Measurements from ENCODE around the gene PHLPP1. TPM values are rescaled to one million over a fixed set of nuclear protein-coding genes. Genes with fewer than 3 reads are reported as not detected.
"Not testable (repeated sequence)": the region's sequence is repeated elsewhere in the genome, so short reads cannot be mapped to it uniquely, and the experiment has no call there.

PHLPP1 gene
- total RNA-seq, 1 donor from 2014 or later: 18.0 TPM

DNA sequence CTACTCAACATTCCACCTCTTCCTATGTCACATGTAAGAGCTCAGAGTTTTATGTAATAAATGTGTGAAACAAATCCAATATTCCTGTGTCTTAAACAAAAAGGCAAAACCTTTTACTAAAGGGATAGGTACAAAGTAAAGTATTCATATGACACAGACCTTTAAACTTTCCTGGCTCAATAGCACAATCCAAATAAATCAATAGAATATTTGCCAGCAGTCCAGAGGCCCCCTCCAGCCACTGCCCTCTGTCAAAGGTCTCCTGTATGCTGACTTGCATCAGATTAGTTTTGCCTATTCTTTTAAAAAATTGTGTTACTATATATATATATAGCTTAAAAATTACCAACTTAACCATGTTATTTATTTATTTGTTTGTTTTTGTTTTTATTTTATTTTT, 17.7 kb upstream of the PHLPP1 start:
- Mint-ChIP-seq H3K36me3 (ENCODE audit: insufficient read depth) (no peaks in the 10 kb centered on the region), H3K27me3 (no peaks in the 10 kb centered on the region), H3K4me1 (ENCODE audit: low read depth) (peaks cover 2% of the 10 kb centered on the region), H3K27ac (no peak overlapping the region), H3K4me3 (ENCODE audit: low read depth) (no peak overlapping the region), H3K9me3 (ENCODE audit: low read depth) (peaks cover 13% of the 10 kb centered on the region)
- DNase-seq (ENCODE audit: low spot score, unreplicated experiment): no peak
- TF ChIP-seq, protein P1, sequence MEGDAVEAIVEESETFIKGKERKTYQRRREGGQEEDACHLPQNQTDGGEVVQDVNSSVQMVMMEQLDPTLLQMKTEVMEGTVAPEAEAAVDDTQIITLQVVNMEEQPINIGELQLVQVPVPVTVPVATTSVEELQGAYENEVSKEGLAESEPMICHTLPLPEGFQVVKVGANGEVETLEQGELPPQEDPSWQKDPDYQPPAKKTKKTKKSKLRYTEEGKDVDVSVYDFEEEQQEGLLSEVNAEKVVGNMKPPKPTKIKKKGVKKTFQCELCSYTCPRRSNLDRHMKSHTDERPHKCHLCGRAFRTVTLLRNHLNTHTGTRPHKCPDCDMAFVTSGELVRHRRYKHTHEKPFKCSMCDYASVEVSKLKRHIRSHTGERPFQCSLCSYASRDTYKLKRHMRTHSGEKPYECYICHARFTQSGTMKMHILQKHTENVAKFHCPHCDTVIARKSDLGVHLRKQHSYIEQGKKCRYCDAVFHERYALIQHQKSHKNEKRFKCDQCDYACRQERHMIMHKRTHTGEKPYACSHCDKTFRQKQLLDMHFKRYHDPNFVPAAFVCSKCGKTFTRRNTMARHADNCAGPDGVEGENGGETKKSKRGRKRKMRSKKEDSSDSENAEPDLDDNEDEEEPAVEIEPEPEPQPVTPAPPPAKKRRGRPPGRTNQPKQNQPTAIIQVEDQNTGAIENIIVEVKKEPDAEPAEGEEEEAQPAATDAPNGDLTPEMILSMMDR (IDR thresholded peaks at IDR 0.05; ENCODE audit: unreplicated experiment): no peak

DNA sequence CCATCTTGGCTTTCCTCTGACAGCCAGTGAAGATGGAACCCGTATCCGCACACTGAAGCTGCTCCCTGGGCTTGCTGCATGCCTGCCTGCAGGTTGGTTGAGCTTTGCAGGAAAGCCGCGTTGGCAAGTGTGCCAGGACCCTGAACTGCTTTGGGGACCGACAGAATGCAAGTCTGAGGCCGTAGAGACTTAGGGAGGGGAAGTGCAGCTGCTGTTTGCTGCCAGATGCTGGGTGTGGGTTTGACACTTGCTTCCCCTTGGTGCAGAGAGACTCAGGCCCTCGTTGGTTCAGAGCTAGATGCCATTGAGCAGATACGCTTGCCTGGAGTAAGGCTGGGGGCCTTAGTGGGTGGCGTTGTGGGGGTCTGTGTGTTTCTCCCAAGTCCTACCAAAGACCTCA, 13.1 kb upstream of the PHLPP1 start:
- H3K4me3 Mint-ChIP-seq (ENCODE audit: low read depth): no peak overlapping the region
- no peaks in the 10 kb centered on the region for H3K36me3 Mint-ChIP-seq (ENCODE audit: insufficient read depth)
- H3K27me3 Mint-ChIP-seq: no peaks in the 10 kb centered on the region
- H3K4me1 Mint-ChIP-seq (ENCODE audit: low read depth): peaks cover 2% of the 10 kb centered on the region
- peaks cover 13% of the 10 kb centered on the region for H3K9me3 Mint-ChIP-seq (ENCODE audit: low read depth)
- no peak overlapping the region for H3K27ac Mint-ChIP-seq
- DNase-seq (ENCODE audit: low spot score, unreplicated experiment): no peak
- TF ChIP-seq, protein P1 (IDR thresholded peaks at IDR 0.05; ENCODE audit: unreplicated experiment): no peak

DNA sequence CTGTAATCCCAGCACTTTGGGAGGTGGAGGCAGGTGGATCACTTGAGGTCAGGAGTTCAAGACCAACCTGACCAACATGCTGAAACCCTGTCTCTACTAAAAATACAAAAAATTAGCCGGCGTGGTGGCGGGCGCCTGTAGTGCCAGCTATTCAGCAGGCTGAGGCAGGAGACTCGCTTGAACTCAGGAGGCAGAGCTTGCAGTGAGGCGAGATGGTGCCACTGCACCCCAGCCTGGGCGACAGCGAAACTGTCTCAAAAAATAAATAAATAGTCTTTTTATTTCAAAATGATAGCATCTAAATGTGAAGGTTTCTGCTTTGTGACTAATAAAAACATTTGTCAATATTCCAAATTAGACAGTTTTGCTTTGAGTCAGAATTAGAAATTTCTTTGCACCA, 8.5 kb upstream of the PHLPP1 start:
- DNase-seq (ENCODE audit: low spot score, unreplicated experiment); H3K4me3 Mint-ChIP-seq (ENCODE audit: low read depth); H3K36me3 Mint-ChIP-seq (ENCODE audit: insufficient read depth); H3K9me3 Mint-ChIP-seq (ENCODE audit: low read depth); H3K27me3 Mint-ChIP-seq; H3K4me1 Mint-ChIP-seq (ENCODE audit: low read depth); H3K27ac Mint-ChIP-seq: not testable (repeated sequence)

DNA sequence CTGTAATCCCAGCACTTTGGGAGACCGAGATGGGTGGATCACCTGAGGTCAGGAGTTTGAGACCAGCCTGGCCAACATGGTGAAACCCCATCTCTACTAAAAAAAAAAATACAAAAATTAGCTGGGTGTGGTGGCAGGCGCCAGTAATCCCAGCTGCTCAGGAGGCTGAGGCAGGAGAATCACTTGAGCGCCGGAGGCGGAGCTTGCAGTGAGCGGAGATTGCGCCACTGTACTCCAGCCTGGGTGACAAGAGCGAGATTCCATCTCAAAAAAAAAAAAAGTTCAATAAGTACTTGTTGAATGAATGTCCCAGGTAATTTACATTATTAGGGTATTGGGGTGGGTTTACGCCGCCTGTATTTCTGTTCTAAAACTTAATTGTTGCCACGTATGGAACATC, 5.4 kb upstream of the PHLPP1 start:
- not testable (repeated sequence) for H3K4me1 Mint-ChIP-seq (ENCODE audit: low read depth); H3K27me3 Mint-ChIP-seq; H3K9me3 Mint-ChIP-seq (ENCODE audit: low read depth); DNase-seq (ENCODE audit: low spot score, unreplicated experiment); H3K36me3 Mint-ChIP-seq (ENCODE audit: insufficient read depth); H3K27ac Mint-ChIP-seq; H3K4me3 Mint-ChIP-seq (ENCODE audit: low read depth)

DNA sequence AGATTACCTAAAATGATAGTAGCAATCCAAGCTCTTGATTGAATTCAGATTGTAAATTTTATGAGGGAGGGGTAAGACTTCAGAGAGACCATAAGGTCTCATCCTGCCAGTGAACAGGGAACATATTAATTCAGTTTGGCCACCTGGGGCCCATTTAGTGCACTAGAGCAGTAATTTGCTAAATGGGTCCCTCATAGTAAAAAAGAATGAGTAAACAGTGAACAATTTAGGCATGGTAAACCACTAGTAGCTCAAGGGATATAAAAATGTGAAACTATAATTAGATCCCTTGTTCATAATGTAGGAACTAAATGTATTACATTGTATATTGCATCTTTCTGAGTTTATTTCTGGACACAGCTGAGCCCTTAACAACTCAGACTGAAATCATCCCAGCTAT, 4.9 kb upstream of the PHLPP1 start:
- H3K27me3 Mint-ChIP-seq: no peaks in the 10 kb centered on the region
- no peak for DNase-seq (ENCODE audit: low spot score, unreplicated experiment)
- no peak overlapping the region for H3K4me3 Mint-ChIP-seq (ENCODE audit: low read depth)
- H3K27ac Mint-ChIP-seq: no peak overlapping the region
- H3K36me3 Mint-ChIP-seq (ENCODE audit: insufficient read depth): no peaks in the 10 kb centered on the region
- H3K4me1 Mint-ChIP-seq (ENCODE audit: low read depth): peaks cover 5% of the 10 kb centered on the region
- no peaks in the 10 kb centered on the region for H3K9me3 Mint-ChIP-seq (ENCODE audit: low read depth)
- TF ChIP-seq, protein P1 (IDR thresholded peaks at IDR 0.05; ENCODE audit: unreplicated experiment): no peak

DNA sequence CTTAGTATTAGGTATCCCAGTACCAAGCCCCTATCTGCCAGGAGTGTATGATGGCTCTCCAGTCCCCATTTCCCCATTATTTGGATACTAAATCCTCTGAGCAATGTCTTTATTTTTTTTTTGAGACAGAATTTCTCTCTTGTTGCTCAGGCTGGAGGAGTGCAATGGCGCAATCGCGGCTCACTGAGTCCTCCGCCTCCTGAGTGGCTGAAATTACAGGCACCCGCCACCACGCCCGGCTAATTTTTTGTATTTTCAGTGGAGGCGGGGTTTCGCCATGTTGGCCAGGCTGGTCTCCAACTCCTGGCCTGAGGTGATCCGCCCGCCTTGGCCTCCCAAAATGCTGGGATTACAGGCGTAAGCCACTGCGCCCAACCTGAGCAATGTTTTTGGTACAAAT, 3.6 kb upstream of the PHLPP1 start:
- DNase-seq (ENCODE audit: low spot score, unreplicated experiment): no peak
- H3K36me3 Mint-ChIP-seq (ENCODE audit: insufficient read depth): no peaks in the 10 kb centered on the region
- H3K27ac Mint-ChIP-seq: no peak overlapping the region
- TF ChIP-seq, protein P1 (IDR thresholded peaks at IDR 0.05; ENCODE audit: unreplicated experiment): no peak
- no peaks in the 10 kb centered on the region for H3K27me3 Mint-ChIP-seq
- H3K4me1 Mint-ChIP-seq (ENCODE audit: low read depth): peaks cover 5% of the 10 kb centered on the region
- H3K4me3 Mint-ChIP-seq (ENCODE audit: low read depth): no peak overlapping the region
- no peaks in the 10 kb centered on the region for H3K9me3 Mint-ChIP-seq (ENCODE audit: low read depth)
